Psoas muscle (tissue), 8 donors: Measurements from ENCODE around the gene CHURC1. TPM values are rescaled to one million over a fixed set of nuclear protein-coding genes. Genes with fewer than 3 reads are reported as not detected.

Source experiments
- ATAC-seq, 4 donors: fragments of 200-7000 bp; cut with Tn5 transposase; one replicate each; pipeline ENCODE4 v1.9.1; 2020; ENCODE audit warnings: moderate library complexity in 3 of 4, mild to moderate bottlenecking in 2 of 4
- DNase-seq, 2 donors: peaks; one replicate each; pipeline ENCODE4 v3.0.0-alpha.2; 2020
- H3K27ac ChIP-seq: fragments of 200-600 bp; one replicate; pipeline ENCODE4 v1.8.0; 2022
- H3K27me3 ChIP-seq, 3 donors: fragments of 200-600 bp in 1 of 3; one replicate each; pipeline versions ENCODE4 v1.6.1 to v1.8.0; 2013 to 2022; ENCODE audit warnings: low read length in 2 of 3, mild to moderate bottlenecking in 2 of 3, moderate library complexity in 1 of 3; ENCODE audit not compliant: insufficient read depth in 3 of 3
- H3K36me3 ChIP-seq, 2 donors: fragments of 200-600 bp in 1 of 2; one replicate each; pipeline versions ENCODE4 v1.6.1 to v1.8.0; 2013 to 2022; ENCODE audit warnings: low read depth in 1 of 2, mild to moderate bottlenecking in 1 of 2, moderate library complexity in 1 of 2; ENCODE audit not compliant: insufficient read depth in 1 of 2
- H3K4me1 ChIP-seq: fragments of 200-600 bp; one replicate; pipeline ENCODE4 v1.8.0; 2022
- H3K4me3 ChIP-seq: fragments of 200-600 bp; one replicate; pipeline ENCODE4 v1.8.0; 2022; ENCODE audit warnings: mild to moderate bottlenecking
- H3K9me3 ChIP-seq: fragments of 200-600 bp; one replicate; pipeline ENCODE4 v1.8.0; 2022
- WGBS, 3 donors: extraction: QIAGEN DNeasy Blood & Tissue Kit; methylation state at CpG; one replicate each; pipeline versions ENCODE4 v1.1.6 to v1.1.7; 2013; 5-methylcytosine and 5-hydroxymethylcytosine counted together
- intact Hi-C, 2 donors: fragments of 100-400 bp; cut with DNase I; formaldehyde crosslinking; loops; one replicate each; pipeline versions ENCODE4 v1.11.0 to v1.14.2; 2022
- polyA plus RNA-seq, 3 donors: library from polyadenylated mRNA; stranded (reverse); fragments of 200-250 nt; gene quantifications; one replicate each; pipeline ENCODE4 v1.2.3, GENCODE V29; 2013
- total RNA-seq, 4 donors: library from RNA; stranded (reverse); fragmentation: NEBNext Ultra II Directional in 2 of 4; extraction: Animal tissue kit (Norgen Biotek cat#: 25700) in 2 of 4; gene quantifications; one replicate each; pipeline versions ENCODE4 v1.2.1 to v1.2.4, GENCODE V29; 2021 to 2023
- TF ChIP-seq, protein P1 (sequence below): fragments of 200-600 bp; IDR thresholded peaks from one replicate; pipeline ENCODE4 v1.8.0; 2022; ENCODE audit warnings: antibody characterized with exemption
- donor health status: healthy with polysubstance abuse.
- donor health status: DM: no; HTN: no; CAD: no; lungs with moderate emphysema.
- donor health status: Bipolar disorder and iron deficiency.
- donor health status: healthy.
- donor health status: DM: yes; HTN: yes; CAD: no.
- donor health status: DM: no; HTN: no; CAD: no.
- donor health status: DM: no; HTN: no; CAD: no.
- donor health status: DM: yes; HTN: yes; CAD: no.

CHURC1 gene
- total and polyA plus RNA-seq, 7 donors: 31.4 to 112 (median 77.9) TPM

DNA sequence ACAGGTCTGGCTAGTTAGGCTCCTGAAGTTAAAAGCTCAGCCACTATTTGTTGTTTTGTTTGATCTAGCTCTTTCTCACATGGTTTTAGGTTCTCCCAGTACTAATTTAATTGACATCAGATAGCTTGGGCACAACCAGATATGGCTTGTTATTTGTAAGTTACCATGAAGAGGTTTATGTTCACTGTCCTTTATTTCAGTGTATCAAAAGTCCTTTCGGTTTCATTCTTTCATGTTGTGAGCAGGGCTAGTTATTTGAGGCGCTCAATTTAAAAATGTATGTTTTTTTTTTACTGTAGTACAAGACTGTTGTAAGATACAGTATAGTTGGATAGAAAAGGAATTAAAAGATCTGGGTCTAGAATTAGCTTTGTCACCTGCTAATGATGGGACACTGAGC lies 21.3 kb downstream of the CHURC1 start:
- Histone ChIP-seq H3K9me3 (no peaks in the 10 kb centered on the region), H3K4me3 (no peak overlapping the region), H3K27ac (peak overlapping the region; percentile 72), H3K27me3 (no peaks in the 10 kb centered on the region), H3K4me1 (peaks cover 49% of the 10 kb centered on the region), H3K36me3 (peaks cover 2 to 27% of the 10 kb centered on the region in 2 donors)
- ATAC-seq (no peak), DNase-seq (no peak)
- WGBS, 3 donors: 60 to 79% (median 60%) methylated on average over 2 of the region's 2 CpGs
- intact Hi-C loops: no loop called here
- TF ChIP-seq, protein P1, sequence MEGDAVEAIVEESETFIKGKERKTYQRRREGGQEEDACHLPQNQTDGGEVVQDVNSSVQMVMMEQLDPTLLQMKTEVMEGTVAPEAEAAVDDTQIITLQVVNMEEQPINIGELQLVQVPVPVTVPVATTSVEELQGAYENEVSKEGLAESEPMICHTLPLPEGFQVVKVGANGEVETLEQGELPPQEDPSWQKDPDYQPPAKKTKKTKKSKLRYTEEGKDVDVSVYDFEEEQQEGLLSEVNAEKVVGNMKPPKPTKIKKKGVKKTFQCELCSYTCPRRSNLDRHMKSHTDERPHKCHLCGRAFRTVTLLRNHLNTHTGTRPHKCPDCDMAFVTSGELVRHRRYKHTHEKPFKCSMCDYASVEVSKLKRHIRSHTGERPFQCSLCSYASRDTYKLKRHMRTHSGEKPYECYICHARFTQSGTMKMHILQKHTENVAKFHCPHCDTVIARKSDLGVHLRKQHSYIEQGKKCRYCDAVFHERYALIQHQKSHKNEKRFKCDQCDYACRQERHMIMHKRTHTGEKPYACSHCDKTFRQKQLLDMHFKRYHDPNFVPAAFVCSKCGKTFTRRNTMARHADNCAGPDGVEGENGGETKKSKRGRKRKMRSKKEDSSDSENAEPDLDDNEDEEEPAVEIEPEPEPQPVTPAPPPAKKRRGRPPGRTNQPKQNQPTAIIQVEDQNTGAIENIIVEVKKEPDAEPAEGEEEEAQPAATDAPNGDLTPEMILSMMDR: no peak

DNA sequence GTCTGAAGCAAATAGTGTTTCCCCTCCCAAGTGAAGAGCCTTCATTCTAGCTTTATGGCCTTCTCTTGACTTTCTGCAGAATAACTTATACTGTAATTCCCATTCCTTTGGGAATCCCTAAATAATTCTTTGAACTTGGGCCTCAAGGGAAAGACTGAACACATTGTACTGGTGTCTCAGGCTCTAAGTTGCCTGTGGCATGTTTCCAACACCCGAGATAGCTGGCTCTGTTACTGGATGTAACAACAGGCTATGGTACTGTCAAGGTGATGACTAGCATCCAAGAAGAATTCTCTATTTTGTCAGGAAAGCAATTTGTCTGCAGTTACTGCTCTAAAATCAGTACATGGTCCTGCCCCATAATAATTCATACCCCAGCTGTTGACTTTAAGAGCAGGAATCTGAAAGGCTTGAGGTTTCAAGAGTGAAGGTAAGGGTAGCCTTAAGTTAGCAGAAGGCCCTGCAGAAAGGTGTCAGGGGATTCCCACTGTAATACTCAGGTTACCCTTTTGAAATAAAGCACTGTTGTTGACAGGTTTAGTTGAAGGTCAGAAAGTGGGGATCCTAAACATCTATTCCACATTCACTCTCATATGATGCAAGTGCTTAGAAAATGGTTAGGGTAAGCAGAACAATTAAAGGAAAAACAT lies 23.0 kb downstream of the CHURC1 start:
- H3K27me3 ChIP-seq: no peaks in the 10 kb centered on the region
- H3K9me3 ChIP-seq: no peaks in the 10 kb centered on the region
- H3K4me1 ChIP-seq: peaks cover 43% of the 10 kb centered on the region
- H3K4me3 ChIP-seq: no peak overlapping the region
- no peak for DNase-seq
- H3K27ac ChIP-seq: peak overlapping the region; percentile 72
- intact Hi-C loops: no loop called here
- peak in 2 of 4 donors; percentile 47 to 50 for ATAC-seq
- H3K36me3 ChIP-seq: peaks cover 2 to 20% of the 10 kb centered on the region in 2 donors
- WGBS, 3 donors: 5 to 13% (median 9%) methylated on average over 1 of the region's 1 CpG
- TF ChIP-seq, protein P1: no peak

DNA sequence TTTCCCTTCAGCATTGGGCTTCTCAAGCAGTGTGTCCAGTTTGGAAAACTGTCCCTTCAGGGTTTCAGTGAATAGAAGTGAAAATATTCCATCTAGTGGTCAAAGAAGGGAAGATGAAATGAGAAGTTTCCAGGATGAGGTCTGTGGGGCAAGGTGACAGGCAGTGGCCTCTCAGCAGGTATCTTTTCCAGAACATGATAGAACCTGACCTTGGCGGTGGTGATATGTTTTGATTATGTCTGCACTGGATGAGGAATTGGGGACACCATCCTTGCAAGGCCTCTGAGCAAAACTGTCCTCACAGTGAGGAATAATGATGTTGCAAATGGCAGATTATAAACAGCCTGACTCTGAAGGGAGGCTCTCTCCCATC lies 23.6 kb downstream of the CHURC1 start:
- Histone ChIP-seq H3K9me3 (no peaks in the 10 kb centered on the region), H3K4me1 (peaks cover 43% of the 10 kb centered on the region), H3K27ac (peak overlapping the region; percentile 72), H3K4me3 (no peak overlapping the region), H3K27me3 (no peaks in the 10 kb centered on the region), H3K36me3 (peaks cover under 1 to 16% of the 10 kb centered on the region in 2 donors)
- DNase-seq (no peak), ATAC-seq (no peak)
- intact Hi-C loops: no loop called here
- 68 to 78% (median 76%) methylated on average over 1 of the region's 1 CpG for WGBS, 3 donors
- TF ChIP-seq, protein P1: peak; percentile 37

DNA sequence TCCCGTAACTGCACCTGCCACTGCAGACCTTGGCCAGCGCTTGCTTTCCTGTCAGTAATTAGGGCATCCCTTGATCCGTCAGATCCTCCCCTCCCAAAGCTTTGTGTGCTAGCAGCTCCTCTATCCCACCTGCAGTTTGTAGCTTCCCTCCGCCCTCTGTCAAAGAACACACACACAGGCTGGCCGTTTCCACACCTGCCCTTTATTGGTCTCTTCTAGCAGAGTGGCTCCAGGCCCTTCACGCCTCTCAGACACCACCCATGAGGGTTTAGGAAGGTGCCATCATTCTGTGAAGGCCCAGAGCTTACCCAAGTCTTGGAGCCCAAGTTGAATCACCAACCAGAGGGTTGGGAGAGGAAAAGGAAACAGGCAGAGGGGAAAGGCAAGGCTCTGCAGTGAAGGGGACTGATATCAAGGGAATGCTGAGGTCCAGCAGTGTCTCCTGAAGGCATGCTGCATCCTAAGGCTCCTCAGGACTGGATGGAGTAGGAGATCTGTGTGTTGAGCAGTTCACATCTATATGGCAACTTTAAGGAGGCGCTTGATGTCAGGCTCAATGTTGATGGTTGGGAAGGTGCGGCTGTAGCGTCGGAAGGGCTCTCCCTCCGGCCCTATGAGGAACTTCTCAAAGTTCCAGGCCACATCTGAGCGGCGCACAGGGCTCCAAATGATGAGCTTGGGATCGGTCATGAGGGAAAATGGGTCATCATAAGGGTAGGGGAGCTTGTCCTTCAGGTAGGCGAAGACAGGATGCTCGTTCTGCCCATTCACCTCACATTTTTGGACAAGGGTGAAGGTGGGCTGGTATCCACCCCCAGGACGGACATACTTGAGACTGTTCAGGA lies 24.9 kb downstream of the CHURC1 start:
- Histone ChIP-seq H3K4me1 (peaks cover 33% of the 10 kb centered on the region), H3K27ac (no peak overlapping the region), H3K4me3 (no peak overlapping the region), H3K27me3 (no peaks in the 10 kb centered on the region), H3K36me3 (peaks cover 0 to 20% of the 10 kb centered on the region in 2 donors), H3K9me3 (no peaks in the 10 kb centered on the region)
- intact Hi-C loops: no loop called here
- DNase-seq (no peak), ATAC-seq (no peak)
- TF ChIP-seq, protein P1: no peak
- WGBS, 3 donors: 91 to 95% (median 91%) methylated on average over 17 of the region's 17 CpGs
